HG02852 (cell line): Measurements from ENCODE around the gene GCN1.
"Not testable (repeated sequence)": the region's sequence is repeated elsewhere in the genome, so short reads cannot be mapped to it uniquely, and the experiment has no call there.

ENCODE experiments used
- ATAC-seq: cut with Tn5 transposase; IDR thresholded peaks from one replicate; pipeline ENCODE4 v1.9.1; 2021; ENCODE audit warnings: mild to moderate bottlenecking, moderate library complexity; ENCODE audit not compliant: unreplicated experiment

The GCN1 gene

GRCh38 chr12:120194534-120195395 lies at the start of gene GCN1:
Gene GCN1 (minus strand): TSS chr12:120194715. CDS start chr12:120194697, 18 bp downstream.
- peak; percentile 78 for ATAC-seq

GRCh38 chr12:120242971-120243699 lies 48.6 kb upstream of the GCN1 start:
- no peak for ATAC-seq

DNA sequence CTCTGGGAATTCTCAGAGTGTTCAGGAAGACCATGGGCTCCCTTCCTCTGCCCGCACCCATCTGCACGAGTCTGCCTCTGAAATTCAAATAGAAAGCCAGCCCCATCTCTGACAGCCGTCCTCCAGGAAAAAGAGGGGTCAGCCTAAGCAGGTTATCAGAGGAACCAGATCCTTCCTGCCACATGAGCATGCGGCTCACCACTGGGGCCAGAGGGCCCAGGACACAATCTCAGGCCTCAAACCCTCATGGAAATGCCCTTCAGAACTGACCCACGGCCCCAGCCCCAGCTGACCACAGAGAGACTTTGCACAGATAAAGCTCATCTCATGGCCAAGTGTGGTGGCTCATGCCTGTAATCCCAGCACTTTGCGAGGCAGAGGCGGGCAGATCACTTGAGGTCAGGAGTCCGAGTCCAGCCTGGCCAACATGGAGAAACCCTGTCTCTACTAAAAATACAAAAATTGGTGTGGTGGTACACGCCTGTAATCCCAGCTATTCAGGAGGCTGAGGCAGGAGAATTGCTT lies 47.8 kb upstream of the GCN1 start:
- no peak for ATAC-seq

GRCh38 chr12:120241561-120242274 lies 47.2 kb upstream of the GCN1 start:
- ATAC-seq, result no peak

DNA sequence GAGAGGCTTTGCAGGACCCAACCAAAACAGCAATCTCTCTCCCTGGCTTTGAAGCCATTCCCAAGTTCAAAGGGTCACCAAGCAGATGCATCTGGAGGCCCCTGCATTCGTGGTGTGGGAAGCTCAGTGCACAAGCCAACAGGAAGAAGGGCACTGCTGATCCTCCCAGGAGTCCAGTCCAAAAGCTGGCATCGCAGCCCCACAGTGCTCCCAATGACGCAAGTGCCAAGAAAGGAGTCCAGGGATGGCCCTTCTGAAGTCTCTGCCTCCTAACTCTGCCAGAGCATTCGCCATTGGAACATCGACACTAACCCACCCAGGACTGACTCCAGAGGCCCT lies 45.9 kb upstream of the GCN1 start:
- ATAC-seq, result no peak

- ATAC-seq, result no peak
Observed at GRCh38 chr12:120239776-120240494, 45.4 kb upstream of the GCN1 start.

- no peak for ATAC-seq
Observed at GRCh38 chr12:120238839-120239445, 44.4 kb upstream of the GCN1 start.

DNA sequence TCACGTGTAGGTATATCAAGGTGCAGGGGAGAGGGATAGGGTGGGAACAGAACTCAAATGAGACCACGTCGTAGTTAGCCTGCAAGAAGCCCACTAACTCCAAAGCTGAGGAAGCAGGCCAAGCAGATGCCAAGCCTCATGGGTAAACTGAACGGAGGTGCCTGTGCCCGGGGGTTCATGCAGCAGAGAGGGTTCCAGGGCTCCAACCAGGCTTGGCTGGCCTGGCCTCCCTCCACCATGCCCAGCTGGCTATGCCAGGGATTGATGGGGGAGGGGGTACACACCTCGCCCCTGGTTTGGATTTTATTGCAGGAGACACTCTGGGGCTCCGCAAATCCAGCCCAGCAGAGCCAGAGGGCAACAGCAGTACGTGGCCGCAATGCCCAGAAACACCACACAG lies 43.7 kb upstream of the GCN1 start:
- ATAC-seq, result no peak

GRCh38 chr12:120237360-120238171 lies 43.1 kb upstream of the GCN1 start:
- no peak for ATAC-seq

- ATAC-seq, result not testable (repeated sequence)
Observed at GRCh38 chr12:120236809-120237208, 42.3 kb upstream of the GCN1 start.

- no peak for ATAC-seq
Observed at GRCh38 chr12:120235369-120236323, 41.1 kb upstream of the GCN1 start.

GRCh38 chr12:120234643-120235368 lies 40.3 kb upstream of the GCN1 start:
- no peak for ATAC-seq

- ATAC-seq, result no peak
Observed at GRCh38 chr12:120231316-120232011, 36.9 kb upstream of the GCN1 start.

DNA sequence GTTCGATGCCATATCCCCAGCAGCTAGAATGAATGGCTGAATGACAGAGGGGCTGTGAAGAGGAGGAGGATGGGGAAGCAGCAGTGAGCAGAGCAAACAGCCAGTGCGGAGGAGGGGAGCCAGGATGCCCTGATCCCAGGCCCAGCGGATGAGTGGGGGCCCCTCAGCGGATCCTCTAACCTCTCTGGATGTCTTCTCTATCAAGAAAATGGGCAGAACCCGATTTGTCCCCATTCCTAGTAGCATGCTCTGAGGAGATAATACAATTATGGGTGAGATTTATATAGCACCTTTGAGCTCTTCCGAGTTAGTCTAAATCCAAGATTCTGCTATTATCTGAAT lies 36.4 kb upstream of the GCN1 start:
- ATAC-seq, result no peak

- no peak for ATAC-seq
Observed at GRCh38 chr12:120230326-120230973, 35.9 kb upstream of the GCN1 start.

GRCh38 chr12:120229487-120230325 lies 35.2 kb upstream of the GCN1 start:
- no peak for ATAC-seq
